Central memory CD8-positive, alpha-beta T cell (primary cell): ENCODE measurements around the gene RPP25L.

Experiments
- ATAC-seq: fragments of 150-1000 bp; cut with Tn5 transposase; replicated peaks from 2 replicates; pipeline ENCODE4 v1.10.0; 2022; ENCODE audit warnings: mild to moderate bottlenecking, moderate FRiP score, moderate number of reproducible peaks; ENCODE audit not compliant: poor library complexity, severe bottlenecking; ENCODE audit errors: extremely low read depth
- DNase-seq, 2 donors: peaks; one replicate each; pipeline ENCODE4 v3.0.0; 2021; ENCODE audit warnings: low spot score in 2 of 2
- H3K27ac Mint-ChIP-seq: one replicate; pipeline ENCODE4 v1.8.0; 2022; ENCODE audit warnings: low read depth, mild to moderate bottlenecking, moderate library complexity, mixed read lengths
- H3K27me3 Mint-ChIP-seq: one replicate; pipeline ENCODE4 v1.8.0; 2022; ENCODE audit warnings: mixed read lengths
- H3K36me3 Mint-ChIP-seq: one replicate; pipeline ENCODE4 v1.8.0; 2022; ENCODE audit warnings: mild to moderate bottlenecking, moderate library complexity, mixed read lengths; ENCODE audit not compliant: insufficient read depth
- H3K4me1 Mint-ChIP-seq: one replicate; pipeline ENCODE4 v1.8.0; 2022; ENCODE audit warnings: mixed read lengths
- H3K4me3 Mint-ChIP-seq: one replicate; pipeline ENCODE4 v1.8.0; 2022; ENCODE audit warnings: mild to moderate bottlenecking, moderate library complexity, mixed read lengths
- H3K9me3 Mint-ChIP-seq: one replicate; pipeline ENCODE4 v1.8.0; 2022; ENCODE audit warnings: mixed read lengths

Gene RPP25L

GRCh38 chr9:34581318-34581717 is 30.6 kb downstream of the RPP25L start:
- H3K27ac Mint-ChIP-seq: no peak overlapping the region
- H3K27me3 Mint-ChIP-seq: peaks cover 90% of the 10 kb centered on the region

GRCh38 chr9:34580358-34580757 is 31.5 kb downstream of the RPP25L start:
- H3K36me3 Mint-ChIP-seq: peaks cover 4% of the 10 kb centered on the region
- peaks cover 7% of the 10 kb centered on the region for H3K4me1 Mint-ChIP-seq
- ATAC-seq (no peak), DNase-seq (no peak)
- H3K27me3 Mint-ChIP-seq: peaks cover 90% of the 10 kb centered on the region
- no peak overlapping the region for H3K4me3 Mint-ChIP-seq
- no peak overlapping the region for H3K27ac Mint-ChIP-seq
- H3K9me3 Mint-ChIP-seq: no peaks in the 10 kb centered on the region

More at GRCh38 chr9:34581318-34581717, 30.6 kb downstream of the RPP25L start:
- Mint-ChIP-seq H3K36me3 (peaks cover 4% of the 10 kb centered on the region), H3K9me3 (no peaks in the 10 kb centered on the region), H3K4me1 (peaks cover 7% of the 10 kb centered on the region), H3K4me3 (no peak overlapping the region)
- DNase-seq (no peak), ATAC-seq (no peak)

DNA sequence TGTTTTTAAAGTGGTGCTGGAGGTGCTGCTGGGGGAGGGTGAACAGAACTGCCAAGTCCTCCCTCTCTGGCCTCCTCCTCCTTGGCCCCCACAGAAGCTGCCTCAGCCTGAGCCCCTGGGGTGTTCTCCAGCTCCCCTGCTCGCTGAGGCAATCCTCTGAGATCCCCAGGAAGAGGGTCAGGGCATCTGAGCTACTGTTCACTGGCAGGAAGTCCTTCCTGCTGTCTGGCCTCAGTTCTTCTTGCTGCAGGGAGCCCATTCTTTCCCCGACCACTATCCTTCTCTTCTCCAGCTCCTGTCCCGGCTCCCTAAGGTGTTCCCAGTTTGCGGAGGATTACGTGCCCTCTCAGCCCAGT is 32.1 kb downstream of the RPP25L start:
- ATAC-seq (no peak), DNase-seq (no peak)
- H3K27ac Mint-ChIP-seq: no peak overlapping the region
- peaks cover 90% of the 10 kb centered on the region for H3K27me3 Mint-ChIP-seq
- H3K9me3 Mint-ChIP-seq: no peaks in the 10 kb centered on the region
- H3K36me3 Mint-ChIP-seq: peaks cover 4% of the 10 kb centered on the region
- peaks cover 7% of the 10 kb centered on the region for H3K4me1 Mint-ChIP-seq
- H3K4me3 Mint-ChIP-seq: no peak overlapping the region

- Mint-ChIP-seq H3K4me3 (no peak overlapping the region), H3K36me3 (peaks cover 4% of the 10 kb centered on the region), H3K27ac (no peak overlapping the region), H3K27me3 (peaks cover 90% of the 10 kb centered on the region), H3K4me1 (peaks cover 7% of the 10 kb centered on the region), H3K9me3 (no peaks in the 10 kb centered on the region)
- no peak for DNase-seq
- ATAC-seq: no peak
Measured at GRCh38 chr9:34579104-34579807, 32.6 kb downstream of the RPP25L start.

DNA sequence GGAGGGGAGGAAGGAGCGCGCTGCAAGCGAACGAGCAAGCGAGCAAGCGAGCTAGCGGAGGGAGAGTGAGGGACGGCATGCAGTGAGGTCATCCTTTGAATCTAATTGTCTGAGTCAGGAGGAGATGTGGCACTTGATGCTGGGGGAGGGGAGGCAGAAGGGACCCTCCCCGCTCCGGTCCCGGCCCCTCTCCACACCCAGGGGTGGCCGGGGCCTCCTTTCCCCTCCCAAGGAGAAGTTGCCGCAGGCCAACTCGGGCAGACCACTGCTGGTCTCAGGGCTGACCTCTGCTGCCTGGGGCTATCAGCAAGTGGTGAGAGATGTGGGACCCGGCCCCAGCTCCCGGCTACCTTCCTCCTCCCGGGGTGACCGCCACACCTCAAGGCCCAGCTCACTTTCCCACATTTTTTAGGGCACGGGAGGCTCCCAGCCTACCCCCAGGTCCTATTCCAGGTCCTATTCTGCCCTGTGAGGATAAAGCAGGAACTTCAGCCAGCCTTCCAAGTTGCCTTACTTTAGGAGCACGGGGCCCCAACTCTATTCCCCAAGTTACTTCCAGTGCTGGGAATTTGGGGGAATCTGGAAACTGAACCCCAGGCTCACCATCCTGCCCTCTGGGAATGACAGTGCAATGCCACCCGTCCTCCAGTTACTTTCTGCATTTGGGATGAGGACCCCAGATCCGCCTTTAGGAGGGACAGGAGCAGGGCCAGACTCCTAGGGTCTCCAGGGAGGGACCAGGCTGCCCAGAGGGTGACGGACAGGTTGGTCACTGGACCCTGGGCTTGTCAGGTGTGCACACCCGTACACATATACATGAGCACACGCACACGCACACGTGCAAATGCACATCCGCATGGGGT is 33.4 kb downstream of the RPP25L start:
- Mint-ChIP-seq H3K27me3 (peaks cover 90% of the 10 kb centered on the region), H3K4me3 (no peak overlapping the region)
- no peak for DNase-seq

GRCh38 chr9:34577400-34578240 is 34.3 kb downstream of the RPP25L start:
- peaks cover 85% of the 10 kb centered on the region for H3K27me3 Mint-ChIP-seq
- no peak for ATAC-seq
- peak overlapping the region; percentile 68 for H3K4me3 Mint-ChIP-seq
- H3K27ac Mint-ChIP-seq: no peak overlapping the region
- no peak for DNase-seq
- no peaks in the 10 kb centered on the region for H3K9me3 Mint-ChIP-seq
- peaks cover 4% of the 10 kb centered on the region for H3K36me3 Mint-ChIP-seq
- peaks cover 7% of the 10 kb centered on the region for H3K4me1 Mint-ChIP-seq

More for the DNA sequence above, 33.4 kb downstream of the RPP25L start:
- Mint-ChIP-seq H3K27ac (no peak overlapping the region), H3K4me1 (peaks cover 7% of the 10 kb centered on the region), H3K9me3 (no peaks in the 10 kb centered on the region), H3K36me3 (peaks cover 4% of the 10 kb centered on the region)
- no peak for ATAC-seq

GRCh38 chr9:34576597-34577399 is 35.1 kb downstream of the RPP25L start:
- peak overlapping the region; percentile 68 for H3K4me3 Mint-ChIP-seq
- no peak overlapping the region for H3K27ac Mint-ChIP-seq
- H3K36me3 Mint-ChIP-seq: peaks cover 4% of the 10 kb centered on the region
- ATAC-seq (no peak), DNase-seq (no peak)
- peaks cover 7% of the 10 kb centered on the region for H3K4me1 Mint-ChIP-seq
- no peaks in the 10 kb centered on the region for H3K9me3 Mint-ChIP-seq
- H3K27me3 Mint-ChIP-seq: peaks cover 83% of the 10 kb centered on the region

- H3K27me3 Mint-ChIP-seq: peaks cover 86% of the 10 kb centered on the region
Measured at GRCh38 chr9:34575862-34576596, 35.9 kb downstream of the RPP25L start.

GRCh38 chr9:34575241-34575640 is 36.7 kb downstream of the RPP25L start:
- Mint-ChIP-seq H3K36me3 (peaks cover 4% of the 10 kb centered on the region), H3K27ac (no peak overlapping the region), H3K4me1 (peaks cover 7% of the 10 kb centered on the region), H3K9me3 (no peaks in the 10 kb centered on the region), H3K4me3 (no peak overlapping the region), H3K27me3 (peaks cover 86% of the 10 kb centered on the region)
- ATAC-seq (no peak), DNase-seq (no peak)

More at GRCh38 chr9:34575862-34576596, 35.9 kb downstream of the RPP25L start:
- Mint-ChIP-seq H3K27ac (no peak overlapping the region), H3K4me1 (peaks cover 7% of the 10 kb centered on the region), H3K36me3 (peaks cover 4% of the 10 kb centered on the region), H3K9me3 (no peaks in the 10 kb centered on the region), H3K4me3 (no peak overlapping the region)
- no peak for ATAC-seq
- DNase-seq: no peak

GRCh38 chr9:34574571-34574970 is 37.3 kb downstream of the RPP25L start:
- ATAC-seq (no peak), DNase-seq (no peak)
- Mint-ChIP-seq H3K9me3 (no peaks in the 10 kb centered on the region), H3K27ac (no peak overlapping the region), H3K27me3 (peaks cover 86% of the 10 kb centered on the region), H3K4me3 (no peak overlapping the region), H3K36me3 (peaks cover 4% of the 10 kb centered on the region), H3K4me1 (peaks cover 7% of the 10 kb centered on the region)

DNA sequence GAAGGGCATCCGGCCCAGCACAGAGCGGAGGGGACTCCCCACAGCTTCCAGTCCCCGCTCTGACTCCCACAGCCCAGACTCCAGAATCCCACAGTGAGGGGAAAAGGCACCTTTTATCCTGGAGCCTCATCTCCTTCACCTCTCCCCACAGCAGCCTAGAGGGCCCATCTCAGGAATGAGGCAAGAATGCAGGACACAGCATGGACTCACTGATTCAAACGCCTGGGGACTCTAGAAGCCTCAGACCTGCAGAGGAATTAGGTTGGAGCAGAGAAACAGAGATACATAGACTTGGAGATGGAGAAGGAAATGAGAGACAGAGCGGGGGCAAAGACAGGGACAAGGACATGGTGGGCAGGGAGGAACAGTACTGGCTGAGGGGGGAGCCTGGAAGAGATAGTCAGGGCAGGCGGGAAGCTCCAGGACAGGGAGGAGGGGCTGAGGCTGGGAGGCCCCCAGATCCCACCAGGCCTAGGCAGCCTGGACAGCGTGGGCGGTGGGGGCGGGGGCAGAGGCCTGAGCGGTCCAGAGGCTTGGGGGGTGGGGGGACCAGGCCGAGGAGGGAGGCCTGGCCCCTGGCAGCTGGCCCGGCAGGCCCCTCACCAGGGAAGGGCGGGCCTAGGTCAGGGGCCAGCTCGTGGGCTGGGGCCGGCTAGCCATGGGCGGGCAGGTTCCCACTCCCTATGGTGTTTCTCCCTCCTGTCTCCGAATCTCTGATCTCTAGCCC is 38.1 kb downstream of the RPP25L start:
- no peak for ATAC-seq

More for the DNA sequence above, 38.1 kb downstream of the RPP25L start:
- Mint-ChIP-seq H3K27ac (no peak overlapping the region), H3K4me1 (peaks cover 7% of the 10 kb centered on the region), H3K4me3 (no peak overlapping the region), H3K9me3 (no peaks in the 10 kb centered on the region), H3K36me3 (peaks cover 4% of the 10 kb centered on the region), H3K27me3 (peaks cover 81% of the 10 kb centered on the region)
- DNase-seq: no peak
